Stimulated activated CD8-positive, alpha-beta memory T cell treated with anti-CD3 and anti-CD28 coated beads, Interleukin-2, amount 100 ng/mL, for 48 hours (primary cell): ENCODE results near the gene JPH2.
A peak's percentile ranks its signal among the peaks of the same experiment; 100 is the strongest.

Experiments
- DNase-seq, 2 donors: peaks; one replicate each; pipeline ENCODE4 v3.0.0-alpha.2; 2020; ENCODE audit warnings: low read depth in 2 of 2

Gene JPH2

DNA sequence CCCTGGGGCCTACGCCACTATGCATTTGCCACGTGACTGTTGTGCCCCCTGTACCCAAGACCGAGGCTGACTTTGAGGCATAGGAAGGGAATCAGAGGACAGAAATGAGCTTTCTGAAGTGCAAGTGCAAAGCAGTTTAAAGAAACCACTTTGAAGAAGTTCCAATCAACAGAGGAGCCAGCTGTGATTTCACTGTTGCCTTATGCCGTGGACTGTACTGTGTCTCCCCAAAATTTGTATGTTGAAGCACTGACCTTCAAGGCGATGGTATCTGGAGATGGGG, 111.1 kb downstream of the JPH2 start:
- DNase-seq: no peak

DNA sequence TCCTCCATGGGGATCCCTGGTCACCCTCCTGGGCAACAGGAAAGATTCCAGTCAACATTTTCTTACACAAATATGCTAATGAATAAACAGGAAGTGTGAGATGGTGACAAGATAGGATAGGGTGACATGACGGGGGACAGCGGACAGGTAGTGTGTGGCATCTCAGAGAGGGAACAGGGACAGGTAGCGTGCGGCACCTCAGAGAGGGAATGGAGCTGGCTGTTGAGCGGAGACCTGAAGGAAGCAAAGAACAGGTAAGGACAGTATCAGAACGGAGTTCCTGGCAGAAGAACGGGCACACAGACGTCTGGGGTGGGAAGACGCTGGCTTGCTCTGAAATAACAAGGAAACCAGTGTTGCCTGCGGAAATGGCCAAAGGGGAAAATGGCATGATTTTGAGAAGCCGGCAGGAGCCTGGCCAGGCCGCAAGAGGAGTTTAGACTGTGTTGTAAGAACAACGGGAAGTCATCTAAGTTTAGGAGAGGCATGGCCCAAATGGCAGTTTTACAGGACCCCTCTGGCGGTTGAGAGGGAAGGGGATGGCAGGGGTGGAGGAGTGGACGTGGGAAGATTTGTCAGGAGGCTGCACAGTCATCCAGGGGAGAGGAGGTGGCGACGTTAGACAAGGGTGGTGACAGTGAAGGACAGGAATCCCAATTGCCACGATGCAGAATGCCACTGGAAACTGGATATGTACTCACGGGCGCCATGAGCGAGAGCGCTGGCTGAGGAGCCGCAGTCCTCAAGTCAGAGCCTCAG, 111.6 kb downstream of the JPH2 start:
- no peak for DNase-seq

DNA sequence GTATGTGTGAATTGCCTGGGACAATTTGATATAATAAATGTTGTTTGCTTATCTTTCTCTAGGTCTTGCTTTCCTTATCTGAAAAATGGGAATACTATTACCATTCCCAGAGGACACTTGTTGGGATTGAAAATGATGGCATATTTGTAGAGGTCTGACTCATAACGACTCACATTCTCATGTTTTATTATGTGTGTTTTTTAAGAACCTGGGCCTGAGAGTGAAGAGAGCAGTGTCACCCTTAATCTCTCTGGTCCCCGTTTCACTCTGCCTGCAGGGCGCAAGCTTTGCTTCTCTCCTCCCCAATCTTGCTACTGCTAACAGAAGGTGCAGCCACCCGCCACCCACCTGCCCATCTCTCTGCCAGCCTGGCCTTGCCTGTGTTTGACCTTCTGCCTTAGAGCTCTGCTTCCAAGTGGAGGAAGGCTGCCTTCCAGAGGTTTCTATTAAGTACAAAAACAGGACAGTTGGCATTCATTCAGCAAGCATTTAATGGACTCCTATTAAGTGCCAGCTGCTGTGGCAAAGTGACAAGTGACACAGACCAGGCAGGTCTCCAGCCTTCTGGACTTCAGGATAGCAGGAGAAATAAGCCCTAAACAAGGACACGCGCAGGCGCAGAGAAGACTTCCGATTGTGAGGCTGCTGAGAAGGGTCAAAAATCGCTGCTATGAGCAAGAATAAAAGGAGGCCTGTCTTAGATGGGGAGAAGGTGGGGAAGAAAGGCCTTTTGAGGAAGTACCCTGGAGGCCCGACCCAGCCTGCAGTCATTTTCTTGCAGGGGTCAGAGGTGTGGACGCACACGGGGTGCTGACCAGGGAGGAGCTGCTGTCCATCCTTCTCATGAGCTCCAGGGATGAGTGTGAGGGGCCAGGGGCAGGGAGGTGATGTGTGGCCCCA, 112.5 kb downstream of the JPH2 start:
- DNase-seq: no peak

DNA sequence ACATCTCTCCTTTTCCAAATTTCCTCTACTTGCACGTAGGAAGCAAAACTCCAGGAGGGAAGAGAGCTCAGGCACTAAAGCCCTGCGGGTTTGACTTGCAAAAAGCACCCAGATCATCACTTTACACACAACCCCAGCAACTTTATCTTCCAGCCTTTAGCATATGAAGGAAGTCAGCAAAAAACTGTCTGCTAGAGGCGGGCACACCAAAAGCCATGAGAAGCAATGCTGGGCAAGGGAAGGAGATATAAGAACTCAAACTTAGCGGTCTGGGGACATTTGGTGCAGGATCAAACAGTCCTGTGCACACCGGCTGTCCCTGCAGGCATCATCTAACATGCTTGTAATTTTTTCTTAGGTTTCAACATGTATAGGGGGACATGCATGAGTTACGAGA, 113.3 kb downstream of the JPH2 start:
- DNase-seq: no peak

DNA sequence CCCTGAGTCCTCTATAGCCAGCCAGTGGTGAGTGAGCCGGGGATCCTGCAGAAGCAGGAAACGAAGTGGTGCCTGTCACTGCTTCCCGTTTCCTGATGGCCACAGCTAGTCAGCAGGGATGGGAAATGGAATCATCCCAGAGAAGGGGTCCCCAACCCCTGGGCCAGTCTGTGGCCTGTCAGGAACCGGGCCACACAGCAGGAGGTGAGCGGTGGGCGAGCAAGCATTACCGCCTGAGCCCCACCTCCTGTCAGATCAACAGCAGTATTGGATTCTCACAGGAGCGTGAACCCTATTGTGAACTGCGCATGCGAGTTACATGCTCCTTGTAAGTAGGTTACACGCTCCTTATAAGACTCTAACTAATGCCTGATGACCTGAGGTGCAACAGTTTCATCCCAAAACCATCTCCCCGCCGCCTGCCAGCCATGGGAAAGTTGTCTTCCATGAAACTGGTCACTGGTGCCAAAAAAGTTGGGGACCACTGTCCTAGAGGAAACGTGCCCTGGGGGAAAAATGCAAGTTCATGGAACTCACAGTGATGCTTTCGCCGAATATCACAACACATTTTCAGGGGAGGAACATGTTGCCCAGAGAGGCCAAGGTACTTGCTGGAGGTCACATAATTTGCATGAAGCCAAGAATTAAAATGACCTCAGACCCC, 113.8 kb downstream of the JPH2 start:
- DNase-seq: no peak

DNA sequence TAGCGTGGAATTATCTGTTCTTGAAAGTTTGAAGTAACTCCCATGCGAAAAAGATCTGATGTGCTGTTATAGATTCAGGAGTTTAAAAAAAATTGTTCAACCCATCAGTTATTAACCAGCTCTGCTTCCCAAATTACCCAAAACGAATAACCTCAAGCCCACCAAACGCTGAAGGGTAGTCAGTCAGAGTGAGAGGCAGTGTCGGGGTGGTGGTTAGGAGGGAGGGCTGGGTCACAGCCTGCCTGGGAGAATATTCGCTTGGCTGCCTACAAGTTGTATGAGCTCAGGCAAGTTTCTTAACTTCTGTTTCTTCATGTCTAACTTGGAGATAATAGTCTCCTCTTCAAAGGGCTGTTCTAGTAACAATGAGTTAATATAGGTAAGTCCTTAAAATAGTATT, 114.6 kb downstream of the JPH2 start:
- no peak for DNase-seq

DNA sequence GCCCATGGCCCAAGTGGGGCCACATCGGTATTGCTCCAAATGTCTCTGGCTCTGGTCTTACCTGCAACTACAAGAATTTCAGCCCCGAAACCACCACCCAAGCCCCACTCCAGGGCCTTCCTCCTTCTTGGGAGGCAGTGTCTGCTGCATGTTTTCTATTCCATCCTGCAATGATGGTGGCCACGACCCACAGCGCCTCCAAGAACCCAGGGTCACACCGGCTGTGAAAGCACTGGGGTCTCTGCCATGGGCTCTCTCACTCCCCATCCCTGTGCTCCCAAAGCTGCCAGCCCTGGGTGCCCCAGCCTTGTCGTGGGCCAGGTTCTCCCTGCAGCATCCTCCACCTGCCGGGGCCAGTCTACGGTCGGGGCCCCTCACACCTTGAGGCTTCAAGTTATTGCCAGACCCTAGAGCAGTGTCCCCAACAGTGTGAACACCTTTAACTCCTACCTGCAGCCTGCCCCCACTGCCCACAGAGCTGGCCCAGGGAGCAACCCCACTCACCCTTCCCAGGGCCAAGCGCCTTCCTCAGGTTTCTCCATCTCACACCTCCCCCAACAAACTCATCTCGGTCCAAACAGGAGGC, 115.4 kb downstream of the JPH2 start:
- DNase-seq: no peak

DNA sequence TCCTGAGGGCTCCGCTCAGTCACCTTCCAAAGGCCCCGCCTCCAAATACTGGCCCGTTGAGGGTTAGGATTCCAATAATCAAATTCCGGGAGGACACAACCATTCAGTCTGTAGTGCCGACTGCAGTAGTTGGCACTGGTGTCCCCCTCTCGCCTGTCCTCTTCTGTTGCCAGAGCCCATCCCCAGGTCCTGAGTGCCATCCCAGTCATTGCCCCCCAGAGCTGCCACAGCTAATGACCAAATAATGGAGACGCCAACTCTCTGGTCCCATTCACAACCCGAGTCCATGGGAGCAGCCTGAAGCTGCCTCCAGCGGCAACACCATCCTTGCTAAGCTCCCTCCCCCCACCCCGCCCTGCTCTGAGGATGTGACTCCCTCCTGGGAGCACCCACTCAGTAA, 115.9 kb downstream of the JPH2 start:
- DNase-seq: no peak

DNA sequence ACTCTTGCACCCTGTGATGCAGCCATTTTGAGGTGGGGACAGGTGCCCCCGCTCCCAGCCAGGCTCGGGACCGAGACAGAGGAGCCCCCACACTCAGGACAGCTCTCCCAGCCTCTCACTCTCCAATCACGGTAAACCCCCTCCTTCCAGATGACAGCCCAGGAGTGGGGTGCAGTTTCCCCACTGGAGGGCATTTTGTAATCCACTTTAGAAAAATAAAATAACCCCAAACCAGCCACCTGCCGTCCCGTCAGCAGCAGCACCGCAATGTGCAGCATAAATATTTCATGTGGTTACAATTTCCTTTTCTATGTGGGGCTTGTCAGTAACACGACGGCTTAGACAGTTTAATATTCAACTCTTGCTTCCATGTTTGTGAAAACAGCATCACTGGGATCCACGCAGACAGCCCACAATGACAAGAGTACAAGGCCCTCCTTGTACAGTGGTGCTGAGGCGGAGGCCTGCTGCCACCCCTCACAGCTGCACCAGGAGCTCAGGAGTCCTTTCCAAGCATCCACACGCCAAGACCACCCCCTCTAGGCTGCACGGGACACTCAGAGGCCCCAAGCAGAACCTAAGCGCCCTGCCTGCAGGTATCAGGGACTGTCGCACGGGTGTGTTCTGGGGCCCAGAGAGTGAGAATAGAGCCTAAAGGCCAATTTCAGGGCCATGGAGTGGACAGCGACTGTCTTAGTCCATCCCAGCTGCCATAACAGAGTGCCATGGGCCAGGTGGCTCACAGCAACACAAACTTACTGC, 116.7 kb downstream of the JPH2 start:
- no peak for DNase-seq

DNA sequence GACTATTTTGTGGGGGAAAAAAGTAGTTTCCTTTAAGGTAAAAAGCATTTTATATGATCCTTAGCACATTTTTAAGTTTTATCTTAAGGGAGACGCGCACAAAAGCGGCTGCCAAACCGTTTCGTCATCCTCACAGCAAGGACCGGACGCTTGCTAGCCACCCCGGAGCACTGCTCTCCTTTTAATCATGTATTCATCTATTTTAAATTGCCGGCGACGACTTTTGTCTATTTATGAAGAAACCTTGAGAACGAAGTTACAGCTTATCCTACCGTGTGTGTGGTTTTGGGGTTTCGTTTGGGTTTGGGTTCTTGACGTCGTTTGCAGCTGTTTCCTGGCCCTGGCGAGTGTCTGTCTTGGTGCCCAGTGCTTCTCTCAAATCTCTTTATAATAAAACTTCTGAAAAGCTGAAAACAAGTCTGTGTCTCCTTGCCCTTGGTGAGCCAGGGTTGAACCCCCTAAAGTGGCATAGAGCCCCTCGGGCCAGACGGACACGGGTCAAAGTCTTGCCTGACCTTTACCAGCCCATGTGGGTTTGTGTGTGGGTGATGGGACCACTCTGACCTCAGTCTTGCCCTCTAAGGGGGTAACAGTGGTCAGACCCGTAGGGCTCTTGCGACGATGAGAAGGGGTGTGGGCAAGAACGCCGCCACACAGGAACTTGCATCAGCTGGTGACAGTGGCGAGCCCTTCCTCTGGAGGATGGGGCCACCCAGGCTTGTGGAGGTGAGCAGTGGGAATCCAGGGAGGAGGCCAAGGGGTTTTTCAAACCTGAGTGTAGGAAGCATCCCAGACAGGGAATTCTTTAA, 117.6 kb downstream of the JPH2 start:
- DNase-seq: peak; percentile 46 to 49

DNA sequence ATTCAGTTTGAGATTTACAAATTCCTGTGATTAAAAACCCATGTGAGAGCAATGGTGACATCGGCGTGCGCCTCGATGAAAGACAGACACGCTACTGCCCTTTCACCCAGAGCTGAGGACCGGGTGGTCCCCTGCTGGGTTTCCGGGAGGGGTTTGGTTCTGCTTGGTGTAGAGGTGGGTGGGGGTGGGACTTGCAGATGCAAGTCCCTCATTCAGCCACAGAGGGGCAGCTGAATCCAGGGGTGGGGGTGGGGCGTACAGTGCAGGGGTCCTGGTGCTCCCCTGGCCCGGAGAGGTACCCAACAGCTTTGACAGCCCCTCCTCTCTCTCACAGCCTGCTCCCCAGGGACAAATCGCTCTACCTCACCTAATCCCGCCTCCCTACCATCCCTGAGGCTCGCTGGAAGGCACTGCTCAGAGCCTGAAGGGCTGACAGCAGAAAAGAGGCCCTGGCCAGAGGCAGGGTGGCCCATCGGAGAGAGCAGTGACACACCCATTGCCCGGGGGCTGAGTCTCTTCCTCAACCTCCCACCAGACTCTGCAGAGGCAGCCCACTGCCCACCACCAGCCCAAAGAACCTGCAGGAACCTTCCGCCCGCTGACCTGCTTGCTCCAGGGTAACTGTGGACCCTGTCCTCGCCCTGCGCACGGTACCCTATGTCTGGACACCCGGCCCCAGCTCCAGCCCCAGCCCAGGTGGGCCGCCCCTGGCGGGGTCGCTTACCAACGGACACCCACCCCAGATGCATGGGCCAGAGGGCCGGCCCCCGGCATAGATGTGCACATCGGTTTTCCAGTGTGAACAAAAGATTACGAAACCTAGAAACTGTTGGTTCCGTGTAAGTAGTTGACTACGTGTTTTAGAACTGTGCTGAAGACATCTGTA, 118.4 kb downstream of the JPH2 start:
- DNase-seq: no peak

DNA sequence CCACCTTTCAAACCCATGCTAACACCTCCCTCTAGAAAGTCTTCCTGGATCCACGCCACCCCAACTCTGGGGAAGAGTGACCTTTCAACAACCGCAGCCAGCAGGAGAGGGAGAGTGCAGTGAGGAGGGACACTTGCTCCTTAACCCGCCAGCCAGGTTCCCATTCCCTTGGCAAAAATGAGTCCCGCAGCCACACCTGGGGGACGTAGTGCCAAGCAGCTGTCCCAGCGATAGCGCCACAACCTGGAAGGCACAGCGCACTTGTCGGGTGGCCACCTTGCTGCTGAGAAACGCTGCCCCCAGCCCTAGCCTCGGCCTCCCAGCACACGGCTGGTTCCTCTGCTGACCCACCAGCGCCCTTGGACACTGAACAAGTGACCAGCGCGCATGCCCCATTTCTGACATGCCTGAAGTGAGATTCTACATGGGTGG, 119.3 kb downstream of the JPH2 start:
- no peak for DNase-seq

DNA sequence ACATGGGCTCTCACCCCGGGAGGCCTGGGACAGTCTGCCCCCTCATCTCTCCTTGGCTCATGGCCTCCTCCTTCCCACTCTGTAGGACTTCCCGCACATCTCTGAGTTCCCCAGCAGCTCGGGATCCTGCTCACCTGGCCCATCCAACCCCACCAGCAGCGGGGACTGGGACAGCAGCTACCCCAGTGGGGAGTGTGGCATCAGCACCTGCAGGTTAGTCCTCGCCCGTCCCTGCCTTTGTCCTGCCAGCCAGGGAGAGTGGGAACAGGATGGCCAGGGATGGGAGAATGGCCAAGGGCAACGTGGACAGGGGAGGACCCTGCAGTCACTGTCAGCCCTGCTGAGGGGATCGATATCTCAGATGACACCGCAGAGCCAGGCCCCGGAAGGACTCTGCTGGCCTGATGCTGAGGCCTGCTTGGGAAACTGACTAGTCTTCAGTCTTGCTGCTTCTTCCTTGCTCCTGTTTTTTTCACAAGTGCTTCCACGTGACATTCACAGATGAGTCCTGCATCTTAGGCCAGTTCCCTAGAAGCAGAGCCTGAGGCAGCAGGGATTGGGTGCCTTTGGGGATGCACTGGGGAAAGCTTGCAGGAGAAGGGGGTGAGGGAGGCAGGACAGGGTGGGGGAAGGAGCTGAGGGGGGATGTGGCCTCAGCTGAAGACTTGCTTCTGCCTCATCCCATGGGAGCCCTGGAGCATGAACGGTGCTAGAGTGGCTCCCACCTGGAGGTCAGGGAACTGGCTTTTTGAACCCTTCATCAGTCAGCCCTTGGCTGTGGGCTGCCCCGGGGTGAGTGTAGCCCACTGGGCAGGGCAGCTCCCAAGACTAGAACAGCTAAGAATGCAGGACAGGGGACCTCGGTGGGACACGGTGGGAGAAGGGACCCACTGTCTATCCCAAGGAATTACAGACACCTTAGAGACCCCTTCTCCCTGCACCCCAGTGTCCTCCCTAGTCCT, 120.1 kb downstream of the JPH2 start:
- no peak for DNase-seq

DNA sequence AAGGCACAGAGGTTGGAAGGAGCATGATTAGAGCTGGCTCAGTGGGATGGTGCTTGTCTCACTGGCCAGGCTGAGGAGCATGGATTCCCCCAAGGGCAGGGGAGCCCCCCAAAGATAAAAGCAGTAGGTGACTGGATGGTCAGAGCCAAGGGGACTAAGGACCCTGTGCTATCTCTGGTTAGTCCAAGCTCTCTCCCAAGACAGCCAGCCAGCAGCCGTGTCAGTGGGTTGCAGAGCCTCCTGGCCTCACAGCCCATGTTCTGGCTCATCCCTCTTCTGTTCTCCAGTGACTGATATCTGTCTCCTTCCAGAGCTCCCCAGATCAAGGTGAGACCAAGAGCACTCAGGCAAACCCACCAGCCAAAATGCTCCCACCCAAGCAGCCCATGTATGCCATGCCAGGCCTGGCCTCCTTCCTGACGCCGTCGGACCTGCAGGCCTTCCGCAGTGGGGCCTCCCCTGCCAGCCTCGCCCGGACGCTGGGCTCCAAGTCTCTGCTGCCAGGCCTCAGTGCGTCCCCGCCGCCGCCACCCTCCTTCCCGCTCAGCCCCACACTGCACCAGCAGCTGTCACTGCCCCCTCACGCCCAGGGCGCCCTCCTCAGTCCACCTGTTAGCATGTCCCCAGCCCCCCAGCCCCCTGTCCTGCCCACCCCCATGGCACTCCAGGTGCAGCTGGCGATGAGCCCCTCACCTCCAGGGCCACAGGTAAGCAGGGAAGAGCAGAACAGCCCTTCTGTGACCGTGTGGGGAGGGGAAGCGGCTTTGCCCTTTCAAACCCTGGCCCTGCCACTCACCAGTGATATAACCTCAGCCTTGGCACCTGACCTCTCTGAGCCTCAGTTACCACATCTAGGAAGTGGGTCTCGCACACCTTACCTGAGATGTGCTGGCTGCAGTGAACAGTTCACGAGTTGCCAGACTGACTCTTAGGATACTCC, 121.3 kb downstream of the JPH2 start:
- DNase-seq: no peak

DNA sequence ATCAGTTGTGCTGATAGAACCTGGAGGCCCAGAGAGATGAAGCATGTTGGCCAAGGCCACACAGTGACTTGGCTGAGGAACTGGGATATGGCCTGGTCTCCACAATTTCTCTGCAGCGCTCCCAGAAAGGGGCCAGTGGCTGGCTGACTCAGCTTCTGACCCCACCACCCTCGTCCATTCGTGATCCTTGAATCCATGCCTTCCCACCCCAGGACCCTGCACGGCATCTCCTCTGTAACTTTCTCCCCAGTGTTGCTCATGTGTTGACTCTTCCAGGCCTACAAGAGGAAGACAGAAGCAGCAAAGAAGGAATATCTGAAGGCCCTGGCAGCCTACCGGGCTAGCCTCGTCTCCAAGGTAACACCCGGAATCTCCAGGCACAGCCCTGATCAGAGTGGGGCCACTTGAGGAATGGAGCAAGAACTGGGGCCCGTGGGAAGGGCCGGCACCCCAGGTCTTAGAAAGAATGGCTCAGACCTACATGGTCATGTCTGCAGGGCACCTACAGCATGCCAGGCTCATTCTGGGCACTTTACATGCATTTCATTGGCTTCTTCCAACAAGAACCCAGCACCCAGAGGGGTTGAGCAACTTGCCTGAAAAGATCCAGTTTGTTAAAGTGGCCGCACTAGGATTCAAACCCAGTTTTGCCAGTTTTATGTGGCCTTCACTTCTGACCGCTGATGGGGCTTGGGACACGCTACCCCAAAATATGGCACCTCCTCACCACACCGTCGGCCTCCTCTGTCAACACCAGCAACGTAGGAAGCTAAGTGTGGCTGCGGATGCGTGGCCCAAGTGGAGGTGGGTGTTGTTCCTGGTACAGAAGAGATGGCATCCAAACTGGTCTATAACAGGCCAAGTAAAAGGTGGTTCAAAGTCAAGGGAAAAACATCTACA, 122.2 kb downstream of the JPH2 start:
- no peak for DNase-seq
